Muscle of leg (tissue), 11 donors: ENCODE measurements around the gene SGPP1. TPM values are rescaled to one million over a fixed set of nuclear protein-coding genes. Genes with fewer than 3 reads are reported as not detected.

ENCODE experiments used
- DNase-seq: peaks from one replicate; pipeline ENCODE4 v3.0.0; 2013
- H3K27ac ChIP-seq: one replicate; pipeline ENCODE4 v1.5.1; 2013; ENCODE audit warnings: mild to moderate bottlenecking, low read length, control low read depth
- H3K27me3 ChIP-seq: one replicate; pipeline ENCODE4 v1.6.1; 2013; ENCODE audit warnings: low read length; ENCODE audit not compliant: control insufficient read depth, insufficient read depth
- H3K36me3 ChIP-seq: one replicate; pipeline ENCODE4 v1.6.1; 2013; ENCODE audit warnings: low read length; ENCODE audit not compliant: control insufficient read depth, insufficient read depth
- H3K4me1 ChIP-seq: one replicate; pipeline ENCODE4 v1.6.1; 2013; ENCODE audit warnings: low read length; ENCODE audit not compliant: control insufficient read depth, insufficient read depth
- H3K4me3 ChIP-seq: one replicate; pipeline ENCODE4 v1.5.1; 2013; ENCODE audit warnings: low read length, control low read depth
- H3K9me3 ChIP-seq: replicated peaks from 2 replicates; pipeline ENCODE4 v1.6.1; 2013; ENCODE audit warnings: low read depth, low read length; ENCODE audit not compliant: control insufficient read depth
- WGBS: methylation state at CpG from one replicate; pipeline ENCODE4 v1.1.5; 2013; ENCODE audit warnings: missing lambda C conversion rate; ENCODE audit not compliant: insufficient coverage; 5-methylcytosine and 5-hydroxymethylcytosine counted together
- polyA plus RNA-seq, 8 donors: library from polyadenylated mRNA; unstranded; fragments of 120-200 nt; gene quantifications; one replicate each; pipeline versions ENCODE4 v1.2.1 to v1.2.3, GENCODE V29; 2013; ENCODE audit warnings: inconsistent platforms in 1 of 8, low replicate concordance in 1 of 8; ENCODE audit not compliant: insufficient read length in 8 of 8, insufficient read depth in 1 of 8
- total RNA-seq: library from RNA; stranded (reverse); fragments of 120-200 nt; gene quantifications from one replicate; pipeline ENCODE4 v1.2.4, GENCODE V29; 2013

SGPP1 gene
- total and polyA plus RNA-seq, 9 donors = 8.1 to 13.0 (median 8.8) TPM

DNA sequence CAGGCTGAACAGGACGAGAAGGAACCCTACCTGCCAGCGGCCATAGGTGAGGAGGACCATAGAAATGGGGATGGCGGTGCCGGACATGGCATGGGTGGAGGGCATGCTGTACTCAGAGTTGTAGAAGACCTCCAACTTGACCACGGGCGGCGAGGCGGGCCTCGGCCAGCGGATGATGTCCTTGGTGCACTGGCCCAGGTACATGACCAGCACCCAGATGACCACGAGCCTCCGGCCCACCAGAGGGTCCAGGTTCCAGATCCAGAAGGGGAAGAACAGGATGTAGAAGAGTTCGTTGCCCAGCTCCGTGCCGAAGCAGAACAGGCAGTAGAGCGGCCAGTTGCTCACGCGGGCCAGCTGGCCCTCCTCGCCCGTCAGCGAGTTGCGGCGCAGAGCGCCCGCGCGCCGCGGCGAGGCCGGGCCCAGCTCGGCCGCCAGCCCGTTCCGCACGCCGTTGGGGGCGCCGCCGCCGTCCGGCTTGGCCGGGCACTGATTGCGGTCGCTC is 582 bp downstream of the SGPP1 start:
- H3K4me1 ChIP-seq = peaks cover 3% of the 10 kb centered on the region
- peak; percentile 60 for DNase-seq
- no peaks in the 10 kb centered on the region for H3K9me3 ChIP-seq
- no peaks in the 10 kb centered on the region for H3K27me3 ChIP-seq
- WGBS = under 1% methylated on average over 43 of the region's 45 CpGs
- peak overlapping the region; percentile 86 for H3K27ac ChIP-seq
- H3K4me3 ChIP-seq = peak overlapping the region; percentile 93
- no peaks in the 10 kb centered on the region for H3K36me3 ChIP-seq

GRCh38 chr14:63726499-63726898 is 1.4 kb downstream of the SGPP1 start:
- Histone ChIP-seq H3K9me3 (no peaks in the 10 kb centered on the region), H3K27ac (peak overlapping the region; percentile 86), H3K27me3 (no peaks in the 10 kb centered on the region), H3K4me3 (peak overlapping the region; percentile 93), H3K36me3 (no peaks in the 10 kb centered on the region), H3K4me1 (peaks cover 3% of the 10 kb centered on the region)
- peak; percentile 32 for DNase-seq
- WGBS = no CpG with 5 or more reads among the region's 5 CpGs

DNA sequence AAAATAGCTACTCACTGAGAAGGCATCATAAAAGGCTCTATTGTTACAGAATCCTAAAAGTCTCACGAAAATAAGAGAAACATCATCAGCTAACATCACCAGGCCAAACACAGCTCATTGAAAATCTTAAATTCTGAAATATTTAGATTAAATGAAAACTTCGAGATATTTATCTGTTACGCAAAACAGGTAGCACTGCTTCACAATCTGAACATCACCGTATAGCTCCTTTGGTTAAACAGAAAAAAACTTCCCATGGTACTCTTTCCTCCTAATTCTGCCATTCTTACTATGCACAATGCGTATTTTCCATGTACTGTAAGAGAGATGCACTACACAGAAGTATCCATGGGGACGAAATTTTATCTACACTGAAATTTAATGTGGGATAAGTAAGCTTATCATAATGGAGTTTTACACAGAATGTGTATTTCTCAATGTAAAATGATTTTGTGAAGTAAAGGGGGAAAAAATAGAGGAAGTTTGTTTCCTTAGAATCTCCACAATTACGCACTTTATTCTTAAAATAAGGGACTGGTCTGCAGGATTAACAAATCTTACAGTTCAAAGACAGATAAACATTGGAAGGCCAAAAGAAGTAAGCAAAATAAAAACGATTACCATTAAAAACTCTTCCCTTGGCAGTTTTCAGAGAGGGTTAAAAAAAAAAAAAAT is 1.9 kb downstream of the SGPP1 start:
- Histone ChIP-seq H3K27me3 (no peaks in the 10 kb centered on the region), H3K36me3 (peaks cover 3% of the 10 kb centered on the region), H3K27ac (no peak overlapping the region), H3K9me3 (no peaks in the 10 kb centered on the region), H3K4me1 (peaks cover 3% of the 10 kb centered on the region), H3K4me3 (no peak overlapping the region)
- no CpG with 5 or more reads among the region's 8 CpGs for WGBS
- peak; percentile 44 for DNase-seq

GRCh38 chr14:63717702-63718101 is 10.2 kb downstream of the SGPP1 start:
- Histone ChIP-seq H3K27ac (no peak overlapping the region), H3K4me1 (no peaks in the 10 kb centered on the region), H3K27me3 (no peaks in the 10 kb centered on the region), H3K4me3 (no peak overlapping the region), H3K9me3 (peaks cover 17% of the 10 kb centered on the region), H3K36me3 (peaks cover 6% of the 10 kb centered on the region)
- WGBS = no CpG with 5 or more reads among the region's 2 CpGs
- DNase-seq = peak; percentile 6

DNA sequence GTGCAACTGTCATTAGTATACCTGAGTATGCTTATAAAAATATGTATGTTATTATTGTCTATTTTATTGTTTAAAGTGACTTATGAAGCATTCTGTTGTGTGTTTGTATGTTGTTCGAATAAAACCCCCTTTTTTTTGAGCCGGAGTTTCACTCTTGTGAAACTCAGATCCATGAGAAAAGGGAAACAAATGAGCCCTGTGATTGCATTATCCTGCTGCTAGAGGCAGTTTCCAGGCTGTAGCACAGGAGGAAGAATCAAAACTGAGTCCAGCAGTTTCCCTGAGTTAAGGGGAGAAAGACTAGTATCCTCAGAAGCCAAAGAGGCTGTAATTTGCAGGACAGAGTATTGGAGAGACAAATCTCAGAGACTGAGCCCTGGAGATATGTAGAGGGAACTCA is 12.5 kb downstream of the SGPP1 start:
- Histone ChIP-seq H3K4me3 (no peak overlapping the region), H3K27ac (no peak overlapping the region), H3K36me3 (peaks cover 3% of the 10 kb centered on the region), H3K4me1 (no peaks in the 10 kb centered on the region), H3K27me3 (no peaks in the 10 kb centered on the region), H3K9me3 (peaks cover 19% of the 10 kb centered on the region)
- WGBS = 93% methylated on average over 2 of the region's 2 CpGs
- DNase-seq = peak; percentile 5

DNA sequence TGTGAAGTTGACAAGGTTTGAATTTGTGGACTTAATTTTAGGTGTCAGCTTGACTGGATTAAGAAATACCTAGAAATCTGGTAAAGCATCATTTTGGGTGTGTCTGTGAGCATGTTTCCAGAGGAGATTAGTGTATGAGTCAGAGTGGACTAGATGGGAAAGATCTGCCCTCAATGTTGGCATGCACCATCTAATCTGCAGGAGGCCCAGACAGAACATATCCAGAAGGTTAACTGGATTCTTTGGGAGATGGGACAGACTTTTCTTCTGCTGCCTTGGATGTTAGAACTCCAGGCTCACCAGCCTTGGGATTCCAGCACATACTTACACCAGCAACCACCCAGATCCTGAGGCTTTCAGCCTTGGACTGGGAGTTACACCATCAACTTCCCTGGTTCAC is 14.1 kb downstream of the SGPP1 start:
- H3K27ac ChIP-seq = no peak overlapping the region
- no peaks in the 10 kb centered on the region for H3K27me3 ChIP-seq
- no peak overlapping the region for H3K4me3 ChIP-seq
- no peaks in the 10 kb centered on the region for H3K4me1 ChIP-seq
- DNase-seq = no peak
- H3K9me3 ChIP-seq = peaks cover 17% of the 10 kb centered on the region
- H3K36me3 ChIP-seq = peaks cover 3% of the 10 kb centered on the region

DNA sequence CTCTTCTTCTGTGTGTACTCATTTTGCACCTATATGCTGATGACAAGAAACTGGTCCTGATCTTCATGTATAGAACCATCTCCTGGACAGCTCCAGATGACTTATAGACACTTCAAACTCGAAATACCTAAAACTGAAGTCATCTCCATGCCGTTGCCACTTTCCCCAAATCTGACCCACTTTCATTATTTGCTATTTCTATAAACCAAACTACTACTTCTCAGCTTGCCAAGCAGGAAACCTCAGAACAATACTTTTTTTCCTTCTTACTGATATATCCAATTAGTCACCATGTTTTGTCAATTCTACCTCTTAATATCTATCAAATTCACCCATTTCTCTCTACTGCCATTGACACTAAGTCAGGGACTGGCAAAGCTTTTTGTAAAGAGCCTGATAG is 14.8 kb downstream of the SGPP1 start:
- H3K27ac ChIP-seq = no peak overlapping the region
- WGBS = 88% methylated on average over 2 of the region's 2 CpGs
- no peak for DNase-seq
- no peaks in the 10 kb centered on the region for H3K4me1 ChIP-seq
- no peaks in the 10 kb centered on the region for H3K27me3 ChIP-seq
- no peak overlapping the region for H3K4me3 ChIP-seq
- H3K9me3 ChIP-seq = peaks cover 12% of the 10 kb centered on the region
- H3K36me3 ChIP-seq = peaks cover 3% of the 10 kb centered on the region

- no peaks in the 10 kb centered on the region for H3K27me3 ChIP-seq
- H3K36me3 ChIP-seq = peaks cover 3% of the 10 kb centered on the region
- H3K27ac ChIP-seq = no peak overlapping the region
- peaks cover 7% of the 10 kb centered on the region for H3K9me3 ChIP-seq
- no peaks in the 10 kb centered on the region for H3K4me1 ChIP-seq
- DNase-seq = no peak
- H3K4me3 ChIP-seq = no peak overlapping the region
Measured at GRCh38 chr14:63712123-63712522, 15.7 kb downstream of the SGPP1 start.

DNA sequence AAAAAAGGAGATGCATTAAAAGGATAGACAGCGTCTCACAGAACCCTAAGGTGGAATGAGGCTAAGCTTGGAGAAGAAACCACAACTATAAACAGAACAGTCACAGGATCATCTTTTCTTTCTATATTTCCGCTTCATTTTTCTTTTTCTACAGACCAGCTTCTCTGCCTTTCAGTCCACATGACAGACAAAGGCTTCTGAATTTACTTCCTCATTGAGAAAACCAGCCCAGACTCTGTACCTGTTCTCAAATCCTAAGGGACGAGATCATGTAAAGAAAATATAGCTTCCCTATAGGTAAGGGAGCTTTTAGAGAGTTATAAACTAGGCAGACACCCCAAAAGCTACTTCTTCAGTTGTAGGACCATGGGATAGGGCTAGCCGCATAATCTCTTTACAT is 17.4 kb downstream of the SGPP1 start:
- 89% methylated on average over 1 of the region's 4 CpGs for WGBS
- DNase-seq = no peak
- no peaks in the 10 kb centered on the region for H3K27me3 ChIP-seq
- H3K36me3 ChIP-seq = peaks cover 1% of the 10 kb centered on the region
- H3K4me1 ChIP-seq = no peaks in the 10 kb centered on the region
- H3K4me3 ChIP-seq = no peak overlapping the region
- H3K9me3 ChIP-seq = peaks cover 2% of the 10 kb centered on the region
- no peak overlapping the region for H3K27ac ChIP-seq

- no CpG with 5 or more reads among the region's 2 CpGs for WGBS
- Histone ChIP-seq H3K27me3 (no peaks in the 10 kb centered on the region), H3K4me1 (no peaks in the 10 kb centered on the region), H3K36me3 (no peaks in the 10 kb centered on the region), H3K4me3 (no peak overlapping the region), H3K9me3 (peaks cover 2% of the 10 kb centered on the region), H3K27ac (no peak overlapping the region)
- no peak for DNase-seq
Measured at GRCh38 chr14:63709589-63709988, 18.3 kb downstream of the SGPP1 start.

DNA sequence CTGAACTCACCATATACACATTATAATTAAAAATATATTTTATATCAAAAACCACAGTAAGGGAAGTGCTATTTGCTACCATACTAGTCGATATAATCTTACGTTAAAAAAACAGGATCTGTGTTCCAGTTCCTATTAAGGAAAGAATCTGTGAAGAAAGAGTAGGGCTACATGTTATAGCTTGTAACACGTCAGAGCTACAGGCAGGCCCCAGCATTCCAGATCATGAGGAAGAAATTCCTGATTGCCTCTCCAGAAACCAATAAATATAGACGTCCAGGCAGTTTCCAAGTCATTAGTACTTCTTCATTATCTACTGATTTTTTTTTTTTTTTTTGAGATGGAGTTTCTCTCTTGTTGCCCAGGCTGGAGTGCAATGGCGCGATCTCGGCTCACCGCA is 20.6 kb downstream of the SGPP1 start:
- Histone ChIP-seq H3K4me3 (no peak overlapping the region), H3K4me1 (no peaks in the 10 kb centered on the region), H3K27me3 (no peaks in the 10 kb centered on the region), H3K9me3 (peaks cover 2% of the 10 kb centered on the region), H3K36me3 (no peaks in the 10 kb centered on the region), H3K27ac (no peak overlapping the region)
- WGBS = 100% methylated on average over 1 of the region's 8 CpGs
- DNase-seq = no peak
